ENCODE results near the gene TBCE.

The TBCE gene

GRCh38 chr1:235486321-235486720 is 119.1 kb downstream of the TBCE start:
- H3K4me3 ChIP-seq (ENCODE audit: low read depth, low read length) = no peak overlapping the region
- TF ChIP-seq CTCF (IDR thresholded peaks at IDR 0.05; ENCODE audit: low read depth, low read length, missing control alignments) = no peak
- no peak for DNase-seq (ENCODE audit: low read depth)

DNA sequence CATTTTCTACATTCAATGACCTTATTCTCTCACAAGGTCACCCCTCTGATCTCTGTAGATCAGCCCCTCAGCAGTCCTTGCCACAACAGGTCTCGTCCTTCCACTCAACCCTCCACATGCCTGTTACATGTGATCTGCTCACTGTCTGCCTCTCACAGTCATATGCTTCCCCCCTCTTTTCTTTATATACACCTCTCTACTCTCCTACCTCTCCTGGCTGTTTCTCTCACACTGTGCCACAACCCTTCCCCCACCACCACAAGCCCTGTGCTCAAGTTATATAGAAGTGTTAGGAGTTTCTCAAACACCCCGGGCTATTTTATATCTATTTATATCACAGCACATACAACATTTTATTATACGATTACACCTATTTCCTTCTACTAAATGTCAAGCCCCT is 124.4 kb downstream of the TBCE start:
- DNase-seq (ENCODE audit: low read depth) = no peak
- TF ChIP-seq CTCF (IDR thresholded peaks at IDR 0.05; ENCODE audit: low read depth, low read length, missing control alignments) = no peak
- H3K4me3 ChIP-seq (ENCODE audit: low read depth, low read length) = no peak overlapping the region

DNA sequence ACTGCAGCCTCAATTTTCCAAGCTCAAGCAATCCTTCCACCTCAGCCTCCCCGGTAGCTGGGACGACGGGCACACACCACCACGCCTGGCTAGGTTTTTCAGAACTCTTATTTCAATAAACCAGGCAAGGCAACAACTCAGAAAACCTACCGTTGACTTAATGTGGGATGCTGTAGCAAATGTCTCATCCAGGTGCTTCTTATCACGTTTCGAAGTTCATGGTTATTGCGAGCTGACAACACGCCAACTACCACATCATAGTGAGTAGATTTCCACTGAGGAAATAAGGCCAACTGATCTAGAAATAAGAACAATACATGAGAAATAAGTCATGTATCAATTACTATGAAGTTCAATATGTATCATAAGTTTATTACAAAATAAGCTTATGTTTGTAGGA is 127.3 kb downstream of the TBCE start:
- no peak for DNase-seq (ENCODE audit: low read depth)
- no peak for TF ChIP-seq CTCF (IDR thresholded peaks at IDR 0.05; ENCODE audit: low read depth, low read length, missing control alignments)
- no peak overlapping the region for H3K4me3 ChIP-seq (ENCODE audit: low read depth, low read length)

- DNase-seq (ENCODE audit: low read depth) = no peak
- H3K4me3 ChIP-seq (ENCODE audit: low read depth, low read length) = no peak overlapping the region
- TF ChIP-seq CTCF (IDR thresholded peaks at IDR 0.05; ENCODE audit: low read depth, low read length, missing control alignments) = no peak
Observed at GRCh38 chr1:235495030-235495429, 127.8 kb downstream of the TBCE start.

GRCh38 chr1:235495551-235495950 is 128.3 kb downstream of the TBCE start:
- no peak for TF ChIP-seq CTCF (IDR thresholded peaks at IDR 0.05; ENCODE audit: low read depth, low read length, missing control alignments)
- no peak overlapping the region for H3K4me3 ChIP-seq (ENCODE audit: low read depth, low read length)
- no peak for DNase-seq (ENCODE audit: low read depth)

DNA sequence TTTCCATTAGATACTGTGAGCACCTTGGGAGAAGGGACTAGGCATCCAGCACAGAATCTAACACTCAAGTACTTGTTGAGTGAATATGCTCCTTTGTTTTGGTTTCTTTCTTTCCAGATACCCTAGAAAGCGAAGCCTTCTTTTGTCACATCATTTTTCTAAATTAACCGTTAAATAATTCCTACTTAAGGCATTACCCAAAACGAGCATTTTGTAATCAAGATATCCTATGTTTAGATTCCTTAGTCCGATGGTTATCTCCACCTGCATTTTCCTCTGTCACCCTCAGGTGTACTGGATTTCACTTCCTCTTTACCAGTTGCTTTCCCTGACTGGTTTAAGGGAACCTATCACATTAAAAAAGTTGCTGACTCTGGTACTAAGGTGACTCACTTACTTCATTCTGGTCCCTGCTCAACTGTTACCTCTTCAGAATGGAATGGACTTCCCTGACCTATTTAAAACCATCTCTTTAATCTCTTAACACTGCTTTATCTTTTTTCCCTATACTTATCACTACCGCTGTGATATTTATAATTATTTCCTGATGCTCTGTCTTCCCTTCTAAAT is 133.8 kb downstream of the TBCE start:
- no peak for DNase-seq (ENCODE audit: low read depth)
- no peak overlapping the region for H3K4me3 ChIP-seq (ENCODE audit: low read depth, low read length)
- no peak for TF ChIP-seq CTCF (IDR thresholded peaks at IDR 0.05; ENCODE audit: low read depth, low read length, missing control alignments)
